Measurements from ENCODE around the gene XG. TPM values are rescaled to one million over a fixed set of nuclear protein-coding genes. Genes with fewer than 3 reads are reported as not detected.
"Not testable (repeated sequence)": the region's sequence is repeated elsewhere in the genome, so short reads cannot be mapped to it uniquely, and the experiment has no call there.

XG gene
- total and polyA plus RNA-seq, 7 donors: 0.03 to 1.1 TPM; not detected in 5

- WGBS, 2 donors: 80 to 84% methylated on average over 4 of the region's 4 CpGs
- H3K4me3 ChIP-seq: no peak overlapping the region
- no peaks in the 10 kb centered on the region for H3K4me1 ChIP-seq
- no peaks in the 10 kb centered on the region for H3K36me3 ChIP-seq
- intact Hi-C loops (cut with DNase I): no loop called here
- DNase-seq: no peak
- no peak overlapping the region for H3K27ac ChIP-seq
- H3K27me3 ChIP-seq: no peaks in the 10 kb centered on the region
- TF ChIP-seq CTCF (IDR thresholded peaks at IDR 0.05) (no peak), POLR2A (IDR thresholded peaks at IDR 0.05) (no peak), EP300 (IDR thresholded peaks at IDR 0.05) (no peak), POLR2AphosphoS5 (IDR thresholded peaks at IDR 0.05) (no peak)
- no peaks in the 10 kb centered on the region for H3K9me3 ChIP-seq
Measured at GRCh38 chrX:2799369-2799768, 47.5 kb downstream of the XG start.

DNA sequence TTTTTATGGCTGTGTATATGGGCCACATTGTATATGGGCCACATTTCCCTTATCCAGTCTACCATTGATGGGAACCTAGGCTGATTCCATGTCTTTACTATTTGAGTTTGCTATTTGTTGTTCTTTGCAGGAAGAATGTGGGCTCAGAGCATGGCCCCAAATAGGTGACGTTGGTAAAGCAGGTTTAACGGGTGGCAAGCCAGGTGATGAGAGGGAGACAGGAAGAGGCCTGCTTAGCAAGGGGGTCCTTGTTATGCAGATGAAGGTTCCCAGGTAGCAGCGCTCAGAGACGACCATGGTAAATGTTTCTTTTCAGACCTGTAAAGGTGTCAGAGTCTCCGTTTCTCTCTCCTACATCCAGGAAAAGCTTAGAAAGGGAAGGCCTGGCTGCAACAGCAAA lies 48.1 kb downstream of the XG start:
- H3K9me3 ChIP-seq; intact Hi-C loops (cut with DNase I): not testable (repeated sequence)

GRCh38 chrX:2801223-2801622 lies 49.4 kb downstream of the XG start:
- Histone ChIP-seq H3K36me3 (no peaks in the 10 kb centered on the region), H3K27ac (no peak overlapping the region), H3K4me3 (no peak overlapping the region), H3K27me3 (no peaks in the 10 kb centered on the region), H3K9me3 (no peaks in the 10 kb centered on the region), H3K4me1 (no peaks in the 10 kb centered on the region)
- whole genome bisulfite sequencing, 2 donors: 91 to 95% methylated on average over 4 of the region's 4 CpGs
- TF ChIP-seq CTCF (IDR thresholded peaks at IDR 0.05): no peak
- no peak for TF ChIP-seq EP300 (IDR thresholded peaks at IDR 0.05)
- no peak for TF ChIP-seq POLR2AphosphoS5 (IDR thresholded peaks at IDR 0.05)
- no peak for TF ChIP-seq POLR2A (IDR thresholded peaks at IDR 0.05)
- intact Hi-C loops (cut with DNase I): no loop called here
- DNase-seq: no peak

More for the DNA sequence above, 48.1 kb downstream of the XG start:
- not testable (repeated sequence) for DNase-seq, H3K36me3 ChIP-seq, H3K4me3 ChIP-seq, H3K27ac ChIP-seq, H3K27me3 ChIP-seq, H3K4me1 ChIP-seq
- 84 to 89% methylated on average over 5 of the region's 5 CpGs for WGBS, 2 donors

GRCh38 chrX:2802376-2803090 lies 50.7 kb downstream of the XG start:
- H3K4me3 ChIP-seq; H3K27ac ChIP-seq; H3K4me1 ChIP-seq; intact Hi-C loops (cut with DNase I); H3K9me3 ChIP-seq; H3K27me3 ChIP-seq; DNase-seq; H3K36me3 ChIP-seq: not testable (repeated sequence)
- WGBS, 2 donors: 26 to 65% methylated on average over 17 to 18 of the region's 18 CpGs

DNA sequence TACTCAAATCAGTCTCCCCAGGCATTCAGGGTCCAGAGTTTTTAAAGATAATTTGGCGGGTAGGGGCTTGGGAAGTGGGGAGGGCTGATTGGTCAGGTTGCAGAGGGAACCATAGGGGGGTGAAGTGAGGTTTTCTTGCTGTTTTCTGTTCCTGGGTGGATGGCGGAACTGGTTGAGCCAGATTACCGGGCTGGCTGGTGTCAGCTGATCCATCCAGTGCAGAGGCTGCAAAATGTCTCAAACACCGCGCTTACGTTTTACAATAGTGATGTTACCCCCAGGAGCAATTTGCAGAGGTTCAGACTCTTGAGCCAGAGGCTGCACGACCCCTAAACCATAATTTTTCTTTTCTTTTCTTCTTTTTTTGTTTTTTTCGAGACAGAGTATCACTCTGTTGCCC lies 51.6 kb downstream of the XG start:
- intact Hi-C loops (cut with DNase I); H3K4me3 ChIP-seq; H3K27me3 ChIP-seq; DNase-seq; H3K4me1 ChIP-seq; H3K27ac ChIP-seq; H3K9me3 ChIP-seq; H3K36me3 ChIP-seq: not testable (repeated sequence)
- 19 to 68% methylated on average over 8 of the region's 8 CpGs for WGBS, 2 donors

GRCh38 chrX:2804106-2804843 lies 52.4 kb downstream of the XG start:
- WGBS, 2 donors: 86 to 87% methylated on average over 17 to 18 of the region's 18 CpGs
- H3K9me3 ChIP-seq; DNase-seq; H3K27me3 ChIP-seq; H3K36me3 ChIP-seq; intact Hi-C loops (cut with DNase I); H3K4me1 ChIP-seq; H3K4me3 ChIP-seq: not testable (repeated sequence)
- peak overlapping the region in 1 of 4 donors; percentile 31 for H3K27ac ChIP-seq

DNA sequence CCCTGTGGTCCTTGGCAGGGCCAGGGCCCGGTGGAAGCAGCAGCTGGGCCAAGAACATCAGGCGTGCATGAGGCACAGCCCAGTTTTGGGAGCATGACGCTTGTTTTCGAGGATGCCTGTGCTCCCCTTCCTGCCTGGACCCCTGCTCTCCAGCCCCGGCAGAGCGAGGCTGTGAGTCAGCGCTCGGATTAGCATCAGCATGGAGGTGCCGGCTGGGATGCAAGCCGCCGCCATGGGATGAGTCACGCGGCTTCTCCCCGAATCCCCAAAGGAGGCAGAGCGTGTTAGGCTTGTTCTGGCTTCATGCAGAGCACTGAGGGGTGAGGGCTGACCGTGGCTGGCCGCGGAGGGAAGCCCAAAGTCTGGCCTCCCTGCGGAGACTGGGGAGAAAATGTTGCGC lies 53.0 kb downstream of the XG start:
- DNase-seq: peak; percentile 68

More for the DNA sequence above, 53.0 kb downstream of the XG start:
- H3K4me1 ChIP-seq; H3K27me3 ChIP-seq; H3K4me3 ChIP-seq; H3K9me3 ChIP-seq; intact Hi-C loops (cut with DNase I); H3K36me3 ChIP-seq: not testable (repeated sequence)
- WGBS, 2 donors: 89 to 91% methylated on average over 20 of the region's 20 CpGs
- H3K27ac ChIP-seq: peak overlapping the region in 1 of 4 donors; percentile 31
